Fibroblast of upper back skin (primary cell): Measurements from ENCODE around the gene CFAP97D2.
A peak's percentile ranks its signal among the peaks of the same experiment; 100 is the strongest.
"Not testable (repeated sequence)": the region's sequence is repeated elsewhere in the genome, so short reads cannot be mapped to it uniquely, and the experiment has no call there.

ENCODE experiments used
- DNase-seq: peaks from one replicate; pipeline ENCODE4 v3.0.0-alpha.2; 2013

Gene CFAP97D2

DNA sequence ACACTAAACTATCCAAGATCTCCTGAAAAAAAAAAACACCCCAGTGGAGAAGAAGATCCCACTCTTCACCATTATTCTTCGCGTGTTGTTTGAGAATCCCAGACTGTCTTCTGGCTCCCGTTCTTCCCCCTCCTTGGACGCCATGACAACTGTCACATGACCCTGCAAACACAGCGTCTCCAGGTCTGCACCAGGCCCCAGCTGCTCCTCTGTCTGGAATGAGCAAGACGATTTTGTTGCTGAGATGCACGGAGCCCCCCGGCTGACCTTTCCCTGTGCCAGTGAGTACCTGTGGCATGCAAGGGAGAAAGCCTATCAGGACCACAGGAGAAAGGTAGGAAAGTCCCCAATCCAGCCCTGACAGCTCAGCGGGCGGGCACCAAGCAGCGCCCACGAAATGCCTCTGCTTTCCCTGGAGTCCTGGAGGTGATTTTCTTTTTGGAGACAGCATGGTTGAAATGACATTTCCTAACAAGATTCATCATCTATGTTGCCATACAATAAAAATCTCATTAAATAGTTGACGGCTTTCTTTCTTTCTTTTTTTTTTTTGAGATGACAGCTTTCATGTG, at the start of gene CFAP97D2:
TSS of gene CFAP97D2 (plus strand) at position 171 of the 572 bp plus-strand sequence. CDS start at position 245, 74 bp downstream.
- DNase-seq = no peak

DNA sequence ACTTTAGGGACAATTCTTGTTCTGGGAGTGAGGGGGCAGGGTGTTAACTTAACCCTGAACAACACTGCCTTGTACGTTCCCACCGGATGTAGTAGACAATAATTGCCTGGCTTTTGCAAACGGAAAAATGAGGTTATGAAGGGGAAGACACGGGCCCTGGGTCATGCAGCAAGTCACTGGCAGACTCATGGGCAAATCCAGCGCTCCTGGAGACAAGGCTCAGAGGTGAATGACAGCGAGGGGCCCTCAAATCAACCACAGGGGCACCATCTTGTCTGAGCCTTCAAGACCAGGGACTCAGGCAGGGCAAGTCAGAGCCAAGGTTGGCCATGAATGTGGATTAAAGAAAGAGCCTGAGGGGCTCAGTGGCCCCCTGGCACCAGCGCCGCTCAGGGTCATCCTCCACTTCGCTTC, 49.4 kb upstream of the CFAP97D2 start:
- DNase-seq = no peak

DNA sequence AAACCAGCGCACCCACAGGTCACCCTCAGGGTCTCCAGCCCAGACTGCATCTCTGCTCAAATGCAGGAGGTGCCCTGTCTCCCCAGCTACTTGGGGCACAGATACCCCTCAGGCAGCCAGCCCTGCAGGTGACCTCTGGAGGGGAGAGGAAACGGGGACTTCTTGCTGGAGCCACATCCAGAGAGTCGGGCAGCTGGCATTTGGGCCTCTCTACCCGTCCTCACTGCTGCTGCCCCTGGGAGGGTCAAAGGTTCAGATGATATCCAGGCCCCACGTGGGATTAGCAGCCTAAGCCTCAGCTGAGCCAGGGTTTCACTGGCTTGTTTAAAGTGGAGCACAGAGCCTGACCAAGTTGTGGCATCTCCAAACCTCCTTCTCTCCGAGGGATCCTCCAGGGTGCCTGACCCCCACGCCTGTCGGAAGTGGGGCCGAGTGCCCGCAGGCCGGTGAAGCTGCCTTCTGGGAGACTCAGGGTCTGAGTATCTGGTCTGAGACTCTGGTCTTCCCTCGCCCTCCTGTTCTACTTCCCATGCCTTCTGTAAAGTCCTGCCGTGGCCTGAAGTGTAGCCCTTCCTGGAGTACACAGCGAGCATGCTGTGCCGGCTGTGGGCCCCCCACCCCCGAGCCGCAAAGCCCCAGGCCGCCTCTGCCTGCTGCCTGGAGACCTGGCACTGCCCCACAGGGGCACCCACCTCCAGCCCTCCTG, 48.8 kb upstream of the CFAP97D2 start:
- no peak for DNase-seq

DNA sequence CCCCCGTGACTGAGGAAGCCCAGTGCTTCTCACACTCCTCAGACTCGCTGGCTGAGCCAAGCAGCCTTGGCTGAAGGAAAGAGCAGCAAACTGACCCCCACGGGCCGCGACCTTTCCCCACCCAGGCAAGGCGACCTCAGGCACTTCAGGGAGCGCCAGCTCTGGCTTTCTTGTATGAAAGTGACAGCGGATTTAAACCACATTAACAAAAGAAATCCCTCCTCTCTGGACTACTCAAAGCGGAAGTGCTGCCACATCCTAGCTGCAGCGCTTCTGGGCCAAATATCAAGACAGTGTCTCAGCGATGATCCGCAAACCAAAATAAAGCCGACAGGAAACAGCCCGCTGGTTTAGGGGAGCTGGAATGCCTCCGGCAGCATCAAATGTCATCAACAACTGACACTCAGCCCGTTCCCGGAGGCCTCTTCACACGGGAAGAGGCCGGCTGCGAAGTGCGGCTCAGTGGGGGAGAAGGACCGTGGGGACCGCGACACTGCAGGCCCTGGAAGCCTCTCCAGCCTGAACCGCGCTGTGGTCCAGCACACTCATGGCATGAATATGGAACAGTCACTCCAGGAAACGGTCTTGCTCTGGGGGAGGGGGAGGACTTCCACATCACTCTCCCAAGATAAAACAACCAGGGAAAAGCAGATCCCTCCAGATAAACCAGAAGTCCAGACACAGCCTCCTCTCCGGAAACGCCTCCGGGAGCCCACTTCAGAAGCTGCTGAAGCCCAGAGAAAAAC, 48.0 kb upstream of the CFAP97D2 start:
- peak; percentile 92 for DNase-seq

- no peak for DNase-seq
Measured at GRCh38 chr13:114131583-114132418, 47.3 kb upstream of the CFAP97D2 start.

DNA sequence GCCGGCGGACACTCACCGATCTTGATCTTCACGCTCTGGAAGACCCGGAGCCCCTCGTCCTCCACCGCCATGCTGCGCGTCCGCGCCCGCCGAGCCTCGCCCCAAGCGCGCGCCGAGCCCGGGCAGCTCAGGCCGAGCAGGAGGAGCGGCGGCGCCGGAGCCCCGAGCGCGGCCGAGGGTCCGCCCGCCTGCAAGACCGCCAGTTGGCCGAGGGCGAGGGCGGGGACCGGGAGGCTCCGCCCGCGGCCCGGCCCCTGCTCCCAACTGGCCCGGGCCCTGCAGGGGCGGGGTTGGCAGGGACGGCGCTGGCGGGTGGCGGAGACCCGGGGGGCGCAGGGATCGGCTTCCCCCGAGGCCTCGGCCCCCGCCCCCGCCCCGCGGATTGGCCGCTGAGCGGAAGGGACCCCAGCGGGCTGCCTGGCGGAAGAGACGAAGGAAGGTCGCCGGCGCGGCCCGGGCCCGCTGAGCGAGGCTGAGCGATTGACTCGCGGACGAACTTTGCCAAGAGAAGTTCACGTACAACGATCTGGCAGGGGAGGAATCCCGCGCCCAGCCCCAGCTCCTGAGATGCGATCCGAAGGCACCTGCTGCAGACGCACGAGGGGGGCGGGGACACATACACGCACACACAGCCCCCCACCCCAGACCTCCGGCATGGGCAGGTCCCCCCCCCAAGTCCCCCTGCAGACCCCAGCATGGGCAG, 46.5 kb upstream of the CFAP97D2 start, which contains the start of gene RASA3:
TSS of gene RASA3 (minus strand) at position 205 of the 703 bp plus-strand sequence. CDS start at position 71, 134 bp downstream.
- DNase-seq = peak; percentile 79

DNA sequence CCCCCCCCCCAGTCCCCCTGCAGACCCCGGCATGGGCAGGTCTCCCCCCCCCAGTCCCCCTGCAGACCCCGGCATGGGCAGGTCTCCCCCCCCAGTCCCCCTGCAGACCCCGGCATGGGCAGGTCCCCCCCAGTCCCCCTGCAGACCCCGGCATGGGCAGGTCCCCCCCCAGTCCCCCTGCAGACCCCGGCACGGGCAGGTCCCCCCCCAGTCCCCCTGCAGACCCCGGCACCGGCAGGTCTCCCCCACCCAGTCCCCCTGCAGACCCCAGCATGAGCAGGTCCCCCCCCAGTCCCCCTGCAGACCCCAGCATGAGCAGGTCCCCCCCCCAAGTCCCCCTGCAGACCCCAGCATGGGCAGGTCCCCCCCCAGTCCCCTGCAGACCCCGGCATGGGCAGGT, 45.9 kb upstream of the CFAP97D2 start:
- not testable (repeated sequence) for DNase-seq

GRCh38 chr13:114133552-114133951, 45.5 kb upstream of the CFAP97D2 start:
- DNase-seq = not testable (repeated sequence)

- DNase-seq = no peak
Measured at GRCh38 chr13:114134111-114134943, 44.7 kb upstream of the CFAP97D2 start.

- no peak for DNase-seq
Measured at GRCh38 chr13:114134944-114135610, 44.0 kb upstream of the CFAP97D2 start.

DNA sequence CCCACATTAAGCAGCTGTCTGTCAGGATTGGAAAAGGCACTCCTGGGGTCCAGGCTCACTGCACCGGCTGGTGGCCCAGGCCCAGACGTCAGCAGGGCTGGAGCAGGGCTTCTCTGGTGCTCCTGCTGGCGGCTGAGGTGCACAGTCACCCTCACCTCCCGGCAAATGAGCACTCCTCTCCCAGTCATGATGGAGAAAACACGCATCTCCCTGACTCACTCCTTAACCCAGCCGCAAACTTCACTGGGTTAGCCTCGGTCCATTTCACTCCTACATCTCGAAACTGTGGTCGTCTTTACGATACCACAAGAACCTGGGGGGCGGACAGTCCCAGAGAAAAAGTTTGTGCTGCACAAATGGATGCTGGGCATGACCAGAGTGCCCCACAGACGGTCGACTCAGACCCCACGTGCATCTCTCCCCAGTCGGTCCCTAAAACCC, 43.3 kb upstream of the CFAP97D2 start:
- no peak for DNase-seq

DNA sequence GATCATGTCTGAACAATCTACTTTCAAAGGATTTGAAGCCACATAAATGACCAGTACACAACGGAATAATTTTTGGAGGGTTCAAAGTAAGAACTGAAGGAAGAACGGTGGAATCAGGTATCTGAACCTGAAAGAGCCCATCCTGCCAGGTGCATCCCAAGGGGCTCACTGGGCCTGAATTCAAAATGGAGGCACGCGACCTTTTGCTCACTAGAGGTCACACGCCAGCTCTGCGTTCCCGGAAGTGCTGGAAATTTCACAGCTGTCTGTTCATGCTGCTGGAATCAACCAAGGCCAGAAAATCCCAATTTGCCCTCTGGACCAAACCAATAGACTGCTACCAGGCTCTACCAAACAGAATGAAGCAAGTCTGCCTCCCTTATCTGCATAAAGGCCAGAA, 42.5 kb upstream of the CFAP97D2 start:
- no peak for DNase-seq

- no peak for DNase-seq
Measured at GRCh38 chr13:114140131-114140905, 38.7 kb upstream of the CFAP97D2 start.

DNA sequence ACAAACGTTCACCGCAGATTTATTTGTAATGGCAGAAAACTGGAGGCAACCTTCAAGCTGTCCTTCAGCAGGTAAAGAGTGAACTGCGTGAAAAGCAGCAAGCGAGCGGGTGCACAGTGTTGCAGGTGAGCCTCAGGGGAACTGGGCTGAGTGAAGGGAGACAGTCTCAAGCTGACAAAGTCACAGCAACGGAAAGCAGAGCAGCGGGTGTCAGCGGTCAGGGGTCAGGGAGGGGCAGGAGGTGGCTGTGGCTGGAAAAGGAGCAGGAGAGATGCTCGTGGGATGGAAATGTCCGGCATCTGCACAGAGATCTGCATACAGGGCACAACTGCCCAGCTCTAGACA, 38.2 kb upstream of the CFAP97D2 start:
- no peak for DNase-seq

GRCh38 chr13:114141261-114141996, 37.6 kb upstream of the CFAP97D2 start:
- no peak for DNase-seq

DNA sequence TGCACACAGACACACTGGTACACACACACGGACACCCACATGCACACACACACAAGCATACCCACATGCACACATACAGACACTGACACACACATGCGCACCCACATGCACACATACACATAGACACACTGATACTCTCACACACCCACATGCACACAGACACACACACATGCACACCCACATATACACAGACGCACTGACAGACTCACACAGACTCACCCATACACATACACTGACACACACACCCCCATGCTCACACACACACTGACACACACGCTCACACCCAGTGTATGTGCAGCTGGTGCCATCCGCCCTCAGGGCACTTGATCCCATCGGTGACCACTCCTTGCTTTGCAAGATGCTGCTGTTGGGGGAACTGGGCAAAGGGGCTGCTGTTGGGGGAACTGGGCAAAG, 36.9 kb upstream of the CFAP97D2 start:
- DNase-seq = no peak

GRCh38 chr13:114142640-114143490, 36.2 kb upstream of the CFAP97D2 start:
- no peak for DNase-seq
